Activated T-helper 2 cell treated with anti-CD3 and anti-CD28 coated beads, Interferon-gamma antibody, Interleukin-2, Interleukin-4, amounts not matched to agents 10 μg/mL and 5 μg/mL and 100 μg/mL, durations not matched to agents 14 hours and 24 hours and 36 hours (primary cell): ENCODE results near the gene SPTBN4. TPM values are rescaled to one million over a fixed set of nuclear protein-coding genes. Genes with fewer than 3 reads are reported as not detected.

ENCODE experiments used
- DNase-seq: peaks from one replicate; pipeline ENCODE4 v3.0.0; 2021; ENCODE audit warnings: low spot score
- H3K27ac Mint-ChIP-seq: one replicate; pipeline ENCODE4 v1.8.0; 2021; ENCODE audit warnings: mixed read lengths
- H3K27me3 Mint-ChIP-seq: one replicate; pipeline ENCODE4 v1.8.0; 2021; ENCODE audit warnings: low read depth, mixed read lengths
- H3K36me3 Mint-ChIP-seq: one replicate; pipeline ENCODE4 v1.8.0; 2021; ENCODE audit warnings: low read depth, mixed read lengths
- H3K4me1 Mint-ChIP-seq: one replicate; pipeline ENCODE4 v1.8.0; 2021; ENCODE audit warnings: low read depth, mixed read lengths
- H3K4me3 Mint-ChIP-seq: one replicate; pipeline ENCODE4 v1.8.0; 2021; ENCODE audit warnings: low read depth, mild to moderate bottlenecking, moderate library complexity, mixed read lengths
- H3K9me3 Mint-ChIP-seq: one replicate; pipeline ENCODE4 v1.8.0; 2021; ENCODE audit warnings: mixed read lengths
- intact Hi-C: fragments of 100-400 bp; cut with micrococcal nuclease; formaldehyde crosslinking; loops from one replicate; pipeline ENCODE4 v1.15.1; 2023
- total RNA-seq: library from RNA; stranded (reverse); gene quantifications from 2 replicates; pipeline ENCODE4 v1.2.3, GENCODE V29; 2022

The SPTBN4 gene
- total RNA-seq, 1 donor from 2014 or later: 0.30 TPM

- intact Hi-C loops: loop anchor here (2.0 to 10.0 kb wide), 5 partner anchors 103 to 651 kb away; partner anchors contain the start of genes BLVRB, COQ8B, EGLN2 and HNRNPUL1
- no peaks in the 10 kb centered on the region for H3K27me3 Mint-ChIP-seq
- peak overlapping the region; percentile 98 for H3K4me3 Mint-ChIP-seq
- peaks cover 35% of the 10 kb centered on the region for H3K4me1 Mint-ChIP-seq
- H3K27ac Mint-ChIP-seq: peak overlapping the region; percentile 99
- peak; percentile 83 for DNase-seq
- no peaks in the 10 kb centered on the region for H3K9me3 Mint-ChIP-seq
- H3K36me3 Mint-ChIP-seq: peaks cover 13% of the 10 kb centered on the region
Measured at GRCh38 chr19:40613690-40614621, 147.2 kb downstream of the SPTBN4 start.

GRCh38 chr19:40614622-40615411 is 148.0 kb downstream of the SPTBN4 start:
- Mint-ChIP-seq H3K4me3 (peak overlapping the region; percentile 98), H3K27ac (peak overlapping the region; percentile 99), H3K36me3 (peaks cover 21% of the 10 kb centered on the region), H3K9me3 (no peaks in the 10 kb centered on the region), H3K27me3 (no peaks in the 10 kb centered on the region), H3K4me1 (peaks cover 32% of the 10 kb centered on the region)
- peak; percentile 73 for DNase-seq
- intact Hi-C loops: loop anchor here (1.0 to 10.0 kb wide), 6 partner anchors 11 to 650 kb away; partner anchors contain the start of genes BLVRB, COQ8B, EGLN2 and HNRNPUL1

GRCh38 chr19:40616178-40616577 is 149.4 kb downstream of the SPTBN4 start:
- no peaks in the 10 kb centered on the region for H3K27me3 Mint-ChIP-seq
- DNase-seq: no peak
- peaks cover 23% of the 10 kb centered on the region for H3K4me1 Mint-ChIP-seq
- intact Hi-C loops: loop anchor here (10.0 kb wide), 1 partner anchor 649 kb away; the partner anchor contains the start of gene HNRNPUL1
- H3K27ac Mint-ChIP-seq: peak overlapping the region; percentile 99
- H3K9me3 Mint-ChIP-seq: no peaks in the 10 kb centered on the region
- H3K4me3 Mint-ChIP-seq: no peak overlapping the region
- H3K36me3 Mint-ChIP-seq: peaks cover 25% of the 10 kb centered on the region

- Mint-ChIP-seq H3K36me3 (peaks cover 33% of the 10 kb centered on the region), H3K27me3 (no peaks in the 10 kb centered on the region), H3K9me3 (no peaks in the 10 kb centered on the region), H3K27ac (no peak overlapping the region), H3K4me3 (no peak overlapping the region), H3K4me1 (peaks cover 20% of the 10 kb centered on the region)
- intact Hi-C loops: loop anchor here (10.0 kb wide), 1 partner anchor 648 kb away; the partner anchor contains the start of gene HNRNPUL1
- DNase-seq: no peak
Measured at GRCh38 chr19:40616941-40617340, 150.1 kb downstream of the SPTBN4 start.

GRCh38 chr19:40617961-40618360 is 151.2 kb downstream of the SPTBN4 start:
- peaks cover 40% of the 10 kb centered on the region for H3K36me3 Mint-ChIP-seq
- H3K27ac Mint-ChIP-seq: no peak overlapping the region

GRCh38 chr19:40619333-40620160 is 152.7 kb downstream of the SPTBN4 start:
- H3K27me3 Mint-ChIP-seq: no peaks in the 10 kb centered on the region
- H3K36me3 Mint-ChIP-seq: peaks cover 46% of the 10 kb centered on the region
- no peaks in the 10 kb centered on the region for H3K9me3 Mint-ChIP-seq
- H3K27ac Mint-ChIP-seq: peak overlapping the region; percentile 49
- DNase-seq: no peak
- H3K4me1 Mint-ChIP-seq: peaks cover 16% of the 10 kb centered on the region
- H3K4me3 Mint-ChIP-seq: no peak overlapping the region
- intact Hi-C loops: loop anchor here (10.0 kb wide), 1 partner anchor 645 kb away; the partner anchor contains the start of gene HNRNPUL1

More at GRCh38 chr19:40617961-40618360, 151.2 kb downstream of the SPTBN4 start:
- Mint-ChIP-seq H3K4me1 (peaks cover 15% of the 10 kb centered on the region), H3K4me3 (no peak overlapping the region), H3K9me3 (no peaks in the 10 kb centered on the region), H3K27me3 (no peaks in the 10 kb centered on the region)
- DNase-seq: no peak
- intact Hi-C loops: loop anchor here (10.0 kb wide), 1 partner anchor 647 kb away; the partner anchor contains the start of gene HNRNPUL1

GRCh38 chr19:40620161-40620485 is 153.3 kb downstream of the SPTBN4 start:
- Mint-ChIP-seq H3K27me3 (no peaks in the 10 kb centered on the region), H3K4me1 (peaks cover 12% of the 10 kb centered on the region), H3K4me3 (no peak overlapping the region), H3K9me3 (no peaks in the 10 kb centered on the region), H3K27ac (peak overlapping the region; percentile 49), H3K36me3 (peaks cover 51% of the 10 kb centered on the region)
- no peak for DNase-seq
- intact Hi-C loops: no loop called here

- no peak for DNase-seq
- Mint-ChIP-seq H3K36me3 (peaks cover 55% of the 10 kb centered on the region), H3K9me3 (no peaks in the 10 kb centered on the region), H3K27me3 (no peaks in the 10 kb centered on the region), H3K27ac (no peak overlapping the region), H3K4me3 (no peak overlapping the region), H3K4me1 (peaks cover 15% of the 10 kb centered on the region)
- intact Hi-C loops: no loop called here
Measured at GRCh38 chr19:40621283-40621682, 154.5 kb downstream of the SPTBN4 start.

- H3K27ac Mint-ChIP-seq: no peak overlapping the region
Measured at GRCh38 chr19:40621966-40622772, 155.4 kb downstream of the SPTBN4 start.

GRCh38 chr19:40622773-40623075 is 155.9 kb downstream of the SPTBN4 start:
- Mint-ChIP-seq H3K4me1 (peaks cover 15% of the 10 kb centered on the region), H3K9me3 (no peaks in the 10 kb centered on the region), H3K27me3 (no peaks in the 10 kb centered on the region), H3K4me3 (no peak overlapping the region), H3K36me3 (peaks cover 60% of the 10 kb centered on the region), H3K27ac (peak overlapping the region; percentile 17)
- intact Hi-C loops: no loop called here
- DNase-seq: no peak

More at GRCh38 chr19:40621966-40622772, 155.4 kb downstream of the SPTBN4 start:
- no peak for DNase-seq
- H3K36me3 Mint-ChIP-seq: peaks cover 58% of the 10 kb centered on the region
- H3K9me3 Mint-ChIP-seq: no peaks in the 10 kb centered on the region
- no peak overlapping the region for H3K4me3 Mint-ChIP-seq
- intact Hi-C loops: no loop called here
- no peaks in the 10 kb centered on the region for H3K27me3 Mint-ChIP-seq
- H3K4me1 Mint-ChIP-seq: peaks cover 16% of the 10 kb centered on the region

- intact Hi-C loops: no loop called here
- Mint-ChIP-seq H3K27me3 (no peaks in the 10 kb centered on the region), H3K36me3 (peaks cover 57% of the 10 kb centered on the region), H3K9me3 (no peaks in the 10 kb centered on the region), H3K27ac (no peak overlapping the region), H3K4me1 (peaks cover 13% of the 10 kb centered on the region), H3K4me3 (no peak overlapping the region)
- no peak for DNase-seq
Measured at GRCh38 chr19:40623403-40624251, 156.8 kb downstream of the SPTBN4 start.
